Measurements from ENCODE around the gene FEM1C. TPM values are rescaled to one million over a fixed set of nuclear protein-coding genes. Genes with fewer than 3 reads are reported as not detected.

Gene FEM1C
- total RNA-seq, 1 experiment from 2014 or later = 10.4 TPM

- POLR2A ChIA-PET = no interaction called here
- CTCF ChIA-PET = no interaction called here
- no TSS peak for BruUV-seq (replicated peaks)
Observed at GRCh38 chr5:115514220-115514619, 30.4 kb downstream of the FEM1C start.

GRCh38 chr5:115511632-115512031 is 32.9 kb downstream of the FEM1C start:
- DNase-seq (ENCODE audit: low read depth, low spot score) = no peak
- Histone ChIP-seq H3K4me1 (ENCODE audit: control insufficient read depth, insufficient read depth, low read length) (no peaks in the 10 kb centered on the region), H3K27me3 (ENCODE audit: control insufficient read depth, insufficient read depth, low read length) (no peaks in the 10 kb centered on the region), H3K36me3 (ENCODE audit: control insufficient read depth, insufficient read depth, low read length) (no peaks in the 10 kb centered on the region), H3K9me3 (ENCODE audit: control insufficient read depth, insufficient read depth, low read depth, low read length) (no peaks in the 10 kb centered on the region), H3K4me3 (ENCODE audit: low read depth in 2 of 2, low read length in 2 of 2) (no peak overlapping the region), H3K27ac (ENCODE audit: low read length) (no peak overlapping the region)
- POLR2A ChIA-PET = no interaction called here
- CTCF ChIA-PET = no interaction called here
- intact Hi-C loops (cut with micrococcal nuclease; ENCODE audit: unreplicated experiment) (no loop called here), in situ Hi-C loops (cut with HindIII; ENCODE audit: low pct_unique_long_range_greater_than_20kb, low sequenced_read_pairs) (no loop called here)
- no peak for ATAC-seq
- no peak for TF ChIP-seq TCF7L2 (IDR thresholded peaks at IDR 0.05; ENCODE audit: low read depth, low read length)
- no TSS peak for BruUV-seq (replicated peaks)

More at GRCh38 chr5:115514220-115514619, 30.4 kb downstream of the FEM1C start:
- intact Hi-C loops (cut with micrococcal nuclease; ENCODE audit: unreplicated experiment) (no loop called here), in situ Hi-C loops (cut with HindIII; ENCODE audit: low pct_unique_long_range_greater_than_20kb, low sequenced_read_pairs) (no loop called here)
- ATAC-seq = no peak
- Histone ChIP-seq H3K9me3 (ENCODE audit: control insufficient read depth, insufficient read depth, low read depth, low read length) (no peaks in the 10 kb centered on the region), H3K36me3 (ENCODE audit: control insufficient read depth, insufficient read depth, low read length) (no peaks in the 10 kb centered on the region), H3K27me3 (ENCODE audit: control insufficient read depth, insufficient read depth, low read length) (no peaks in the 10 kb centered on the region), H3K4me1 (ENCODE audit: control insufficient read depth, insufficient read depth, low read length) (no peaks in the 10 kb centered on the region), H3K4me3 (ENCODE audit: low read depth in 2 of 2, low read length in 2 of 2) (no peak overlapping the region), H3K27ac (ENCODE audit: low read length) (no peak overlapping the region)
- DNase-seq (ENCODE audit: low read depth, low spot score) = no peak
- TF ChIP-seq SIN3A (IDR thresholded peaks at IDR 0.05; ENCODE audit: borderline replicate concordance, insufficient read depth, low read depth, low read length) (no peak), REST (IDR thresholded peaks at IDR 0.05; ENCODE audit: insufficient read depth in 1 of 2, low read depth in 2 of 2, low read length in 1 of 2) (no peak), CTCF (IDR thresholded peaks at IDR 0.05) (no peak), TCF7L2 (IDR thresholded peaks at IDR 0.05; ENCODE audit: low read depth, low read length) (no peak), POLR2AphosphoS5 (IDR thresholded peaks at IDR 0.05; ENCODE audit: low read depth, low read length) (no peak)

DNA sequence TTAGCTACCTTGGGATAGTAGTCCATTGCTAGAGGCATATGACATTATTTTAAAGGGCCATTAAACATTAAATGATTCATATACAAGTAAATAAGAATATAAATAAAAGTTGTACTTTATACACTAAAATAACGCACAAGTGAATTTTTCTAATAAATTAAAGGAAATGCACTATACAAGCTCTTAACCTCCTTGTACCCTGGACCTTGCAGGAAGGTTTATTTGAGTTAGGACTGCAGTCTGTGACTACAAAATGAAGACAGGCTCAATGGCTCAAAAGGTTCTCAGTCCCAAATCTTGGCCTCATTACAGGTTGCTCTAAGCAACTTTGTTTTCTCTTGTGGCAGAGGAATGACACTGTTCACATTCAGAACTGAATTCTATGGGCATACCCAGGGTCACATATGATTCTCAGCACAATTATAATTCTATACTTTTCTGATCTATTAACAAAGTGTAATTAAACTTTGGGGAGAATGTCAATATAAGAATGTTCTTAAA is 34.4 kb downstream of the FEM1C start:
- no peak for ATAC-seq
- POLR2A ChIA-PET = no interaction called here
- in situ Hi-C loops (cut with HindIII; ENCODE audit: low pct_unique_long_range_greater_than_20kb, low sequenced_read_pairs) = no loop called here
- H3K27ac ChIP-seq (ENCODE audit: low read length) = no peak overlapping the region
- H3K27me3 ChIP-seq (ENCODE audit: control insufficient read depth, insufficient read depth, low read length) = no peaks in the 10 kb centered on the region
- H3K36me3 ChIP-seq (ENCODE audit: control insufficient read depth, insufficient read depth, low read length) = no peaks in the 10 kb centered on the region
- H3K4me3 ChIP-seq (ENCODE audit: low read depth in 2 of 2, low read length in 2 of 2) = no peak overlapping the region
- no peaks in the 10 kb centered on the region for H3K9me3 ChIP-seq (ENCODE audit: control insufficient read depth, insufficient read depth, low read depth, low read length)
- no TSS peak for BruUV-seq (replicated peaks)
- CTCF ChIA-PET = no interaction called here
- TF ChIP-seq SIN3A (IDR thresholded peaks at IDR 0.05; ENCODE audit: borderline replicate concordance, insufficient read depth, low read depth, low read length) (no peak), CTCF (IDR thresholded peaks at IDR 0.05) (no peak), POLR2AphosphoS5 (IDR thresholded peaks at IDR 0.05; ENCODE audit: low read depth, low read length) (no peak), TCF7L2 (IDR thresholded peaks at IDR 0.05; ENCODE audit: low read depth, low read length) (no peak), REST (IDR thresholded peaks at IDR 0.05; ENCODE audit: insufficient read depth in 1 of 2, low read depth in 2 of 2, low read length in 1 of 2) (no peak)
- no peak for DNase-seq (ENCODE audit: low read depth, low spot score)
- H3K4me1 ChIP-seq (ENCODE audit: control insufficient read depth, insufficient read depth, low read length) = no peaks in the 10 kb centered on the region
- intact Hi-C loops (cut with micrococcal nuclease; ENCODE audit: unreplicated experiment) = no loop called here

Measured in Panc1 (cell line).